Measurements from ENCODE around the gene GTF3C6. TPM values are rescaled to one million over a fixed set of nuclear protein-coding genes. Genes with fewer than 3 reads are reported as not detected.
A peak's percentile ranks its signal among the peaks of the same experiment; 100 is the strongest.
"Not testable (repeated sequence)": the region's sequence is repeated elsewhere in the genome, so short reads cannot be mapped to it uniquely, and the experiment has no call there.

GTF3C6 gene
- total RNA-seq, 2 experiments from 2014 or later, result 87.5 to 89.9 TPM

DNA sequence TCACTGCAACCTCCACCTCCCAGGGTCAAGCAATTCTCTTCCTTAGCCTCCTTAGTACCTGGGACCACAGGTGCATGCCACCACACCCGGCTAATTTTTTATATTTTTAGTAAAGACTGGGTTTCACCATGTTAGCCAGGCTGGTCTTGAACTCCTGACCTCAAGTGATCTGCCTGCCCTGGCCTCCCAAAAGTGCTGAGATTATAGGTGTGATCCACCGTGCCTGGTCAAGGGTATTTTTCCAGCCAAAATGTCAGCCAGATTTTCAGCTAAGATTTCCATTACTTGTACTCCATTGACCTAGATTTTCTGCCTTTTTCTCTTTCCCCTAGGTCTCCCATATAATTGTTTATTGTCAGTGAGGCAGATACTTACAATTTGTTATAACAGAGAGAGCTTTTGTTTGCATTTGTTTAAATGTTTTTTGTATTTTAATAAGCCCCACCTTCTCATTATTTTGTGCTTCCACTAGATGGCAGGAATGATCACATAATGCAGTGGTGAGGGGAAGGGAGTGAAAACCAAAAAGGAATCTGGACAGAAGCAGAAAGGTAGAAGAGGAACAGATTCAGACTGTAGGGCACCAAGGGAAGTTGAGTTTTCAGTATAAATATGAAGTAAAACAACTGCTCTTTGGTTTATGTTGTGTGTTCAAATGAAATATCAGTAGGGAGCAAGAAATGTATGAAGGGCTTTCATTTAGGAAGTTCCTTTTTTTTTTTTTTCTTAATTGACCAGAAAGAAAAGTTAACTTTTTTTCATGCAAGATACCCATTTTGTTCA, 53.0 kb downstream of the GTF3C6 start:
- peaks cover 52% of the 10 kb centered on the region for H3K36me3 Mint-ChIP-seq (ENCODE audit: low read depth)
- no peaks in the 10 kb centered on the region for H3K27me3 Mint-ChIP-seq

DNA sequence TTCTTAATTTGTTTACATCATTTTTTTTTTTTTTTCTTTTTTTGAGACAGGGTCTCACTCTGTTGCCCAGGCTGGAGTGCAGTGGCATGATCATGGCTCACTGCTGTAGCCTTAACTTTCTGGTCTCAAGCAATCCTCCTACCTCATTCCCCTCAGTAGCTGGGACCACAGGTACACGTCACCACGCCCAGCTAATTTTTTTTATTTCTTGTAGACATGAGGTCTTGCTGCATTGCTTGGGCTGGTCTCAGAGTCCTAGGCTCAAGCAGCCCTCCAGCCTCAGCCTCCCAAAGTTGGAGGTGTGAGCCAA, 53.6 kb downstream of the GTF3C6 start:
- intact Hi-C loops (cut with micrococcal nuclease), result no loop called here

More for the DNA sequence above, 53.0 kb downstream of the GTF3C6 start:
- peak overlapping the region; percentile 31 for H3K27ac Mint-ChIP-seq
- H3K4me1 Mint-ChIP-seq (ENCODE audit: low read depth), result peaks cover 4% of the 10 kb centered on the region
- H3K4me3 Mint-ChIP-seq, result no peak overlapping the region
- ATAC-seq (peak; percentile 62), DNase-seq (no peak)
- TF ChIP-seq, protein P1, sequence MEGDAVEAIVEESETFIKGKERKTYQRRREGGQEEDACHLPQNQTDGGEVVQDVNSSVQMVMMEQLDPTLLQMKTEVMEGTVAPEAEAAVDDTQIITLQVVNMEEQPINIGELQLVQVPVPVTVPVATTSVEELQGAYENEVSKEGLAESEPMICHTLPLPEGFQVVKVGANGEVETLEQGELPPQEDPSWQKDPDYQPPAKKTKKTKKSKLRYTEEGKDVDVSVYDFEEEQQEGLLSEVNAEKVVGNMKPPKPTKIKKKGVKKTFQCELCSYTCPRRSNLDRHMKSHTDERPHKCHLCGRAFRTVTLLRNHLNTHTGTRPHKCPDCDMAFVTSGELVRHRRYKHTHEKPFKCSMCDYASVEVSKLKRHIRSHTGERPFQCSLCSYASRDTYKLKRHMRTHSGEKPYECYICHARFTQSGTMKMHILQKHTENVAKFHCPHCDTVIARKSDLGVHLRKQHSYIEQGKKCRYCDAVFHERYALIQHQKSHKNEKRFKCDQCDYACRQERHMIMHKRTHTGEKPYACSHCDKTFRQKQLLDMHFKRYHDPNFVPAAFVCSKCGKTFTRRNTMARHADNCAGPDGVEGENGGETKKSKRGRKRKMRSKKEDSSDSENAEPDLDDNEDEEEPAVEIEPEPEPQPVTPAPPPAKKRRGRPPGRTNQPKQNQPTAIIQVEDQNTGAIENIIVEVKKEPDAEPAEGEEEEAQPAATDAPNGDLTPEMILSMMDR (IDR thresholded peaks at IDR 0.05), result peak; percentile 73
- no peaks in the 10 kb centered on the region for H3K9me3 Mint-ChIP-seq
- CTCF ChIA-PET, result interaction anchor here (0.7 to 4.0 kb wide), 33 partner anchors 10 to 1033 kb away, joined by 3 to 31 read pairs (median 4); partner anchors contain the start of gene RPF2
- intact Hi-C loops (cut with micrococcal nuclease), result no loop called here
- POLR2A ChIA-PET, result interaction anchor here (1.0 kb wide), 1 partner anchor 19 kb away, joined by 3 read pairs; no protein-coding TSS in a partner anchor

DNA sequence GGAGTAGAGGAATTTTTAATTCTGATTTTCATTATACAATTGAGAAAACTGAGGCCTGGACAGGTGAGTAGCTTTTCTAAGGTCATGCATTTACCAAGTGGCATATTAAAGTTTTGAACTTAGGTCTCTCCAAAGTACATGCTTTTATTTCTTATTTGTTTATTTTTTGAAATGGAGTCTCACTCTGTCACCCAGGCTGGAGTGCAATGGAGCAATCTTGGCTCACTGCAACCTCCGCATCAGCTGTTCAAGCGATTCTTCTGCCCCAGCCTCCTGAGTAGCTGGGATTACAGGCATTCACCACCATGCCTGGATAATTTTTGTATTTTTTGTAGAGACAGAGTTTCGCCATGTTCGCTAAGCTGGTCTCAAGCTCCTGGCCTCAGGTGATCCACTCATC, 54.0 kb downstream of the GTF3C6 start:
- ATAC-seq; H3K4me3 Mint-ChIP-seq; H3K9me3 Mint-ChIP-seq; H3K4me1 Mint-ChIP-seq (ENCODE audit: low read depth); intact Hi-C loops (cut with micrococcal nuclease); POLR2A ChIA-PET; DNase-seq; H3K27ac Mint-ChIP-seq; H3K27me3 Mint-ChIP-seq: not testable (repeated sequence)
- peaks cover 53% of the 10 kb centered on the region for H3K36me3 Mint-ChIP-seq (ENCODE audit: low read depth)
- CTCF ChIA-PET, result interaction anchor here (0.8 to 4.0 kb wide), 5 partner anchors 9 to 197 kb away, joined by 3 to 31 read pairs (median 8); no protein-coding TSS in a partner anchor

More for the DNA sequence above, 53.6 kb downstream of the GTF3C6 start:
- H3K9me3 Mint-ChIP-seq, result no peaks in the 10 kb centered on the region
- TF ChIP-seq, protein P1 (IDR thresholded peaks at IDR 0.05), result no peak
- peaks cover 4% of the 10 kb centered on the region for H3K4me1 Mint-ChIP-seq (ENCODE audit: low read depth)
- CTCF ChIA-PET, result interaction anchor here (0.7 to 4.0 kb wide), 12 partner anchors 10 to 247 kb away, joined by 3 to 31 read pairs (median 9); a partner anchor contains a TSS
- no peak for DNase-seq
- H3K36me3 Mint-ChIP-seq (ENCODE audit: low read depth), result peaks cover 53% of the 10 kb centered on the region
- no peaks in the 10 kb centered on the region for H3K27me3 Mint-ChIP-seq
- POLR2A ChIA-PET, result no interaction called here
- ATAC-seq, result no peak
- H3K4me3 Mint-ChIP-seq, result no peak overlapping the region
- H3K27ac Mint-ChIP-seq, result no peak overlapping the region

DNA sequence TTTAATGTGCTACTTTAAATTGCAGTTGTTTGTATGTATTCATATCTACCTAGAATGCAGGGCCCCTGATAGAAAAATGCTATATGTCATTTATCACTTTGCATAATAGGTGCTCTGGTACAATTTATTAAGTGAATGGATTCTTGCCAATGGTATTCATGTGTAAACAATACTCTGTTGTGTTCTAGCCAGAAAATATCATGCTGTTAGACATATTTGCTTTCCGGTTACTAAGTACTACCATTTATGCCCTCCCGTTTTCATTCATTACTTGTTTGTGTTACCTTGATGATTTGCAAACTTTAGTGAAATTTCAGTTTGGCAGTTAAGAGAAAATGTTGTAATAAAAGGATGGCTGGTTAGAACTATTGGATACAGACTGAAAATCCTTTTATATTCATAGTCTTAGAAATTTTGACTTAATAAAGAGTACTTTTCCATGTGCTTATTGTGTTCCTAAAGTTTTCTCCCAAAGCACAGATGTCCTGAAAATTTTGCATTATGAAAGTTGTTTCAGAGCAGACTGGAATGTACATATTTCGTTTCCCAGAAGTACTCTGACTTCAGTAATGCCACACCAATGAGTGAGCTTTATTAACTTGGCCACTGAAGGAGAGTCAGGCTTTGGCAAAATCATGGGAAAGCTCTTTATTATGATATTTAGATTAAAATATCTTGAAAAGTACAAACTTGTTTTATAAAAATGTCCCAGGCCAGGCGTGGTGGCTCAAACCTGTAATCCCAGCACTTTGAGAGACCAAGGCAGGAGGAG, 54.8 kb downstream of the GTF3C6 start:
- Mint-ChIP-seq H3K36me3 (ENCODE audit: low read depth) (peaks cover 52% of the 10 kb centered on the region), H3K9me3 (no peaks in the 10 kb centered on the region)
- CTCF ChIA-PET, result interaction anchor here (1.2 to 2.3 kb wide), 2 partner anchors 9 to 42 kb away, joined by 3 to 6 read pairs; no protein-coding TSS in a partner anchor

DNA sequence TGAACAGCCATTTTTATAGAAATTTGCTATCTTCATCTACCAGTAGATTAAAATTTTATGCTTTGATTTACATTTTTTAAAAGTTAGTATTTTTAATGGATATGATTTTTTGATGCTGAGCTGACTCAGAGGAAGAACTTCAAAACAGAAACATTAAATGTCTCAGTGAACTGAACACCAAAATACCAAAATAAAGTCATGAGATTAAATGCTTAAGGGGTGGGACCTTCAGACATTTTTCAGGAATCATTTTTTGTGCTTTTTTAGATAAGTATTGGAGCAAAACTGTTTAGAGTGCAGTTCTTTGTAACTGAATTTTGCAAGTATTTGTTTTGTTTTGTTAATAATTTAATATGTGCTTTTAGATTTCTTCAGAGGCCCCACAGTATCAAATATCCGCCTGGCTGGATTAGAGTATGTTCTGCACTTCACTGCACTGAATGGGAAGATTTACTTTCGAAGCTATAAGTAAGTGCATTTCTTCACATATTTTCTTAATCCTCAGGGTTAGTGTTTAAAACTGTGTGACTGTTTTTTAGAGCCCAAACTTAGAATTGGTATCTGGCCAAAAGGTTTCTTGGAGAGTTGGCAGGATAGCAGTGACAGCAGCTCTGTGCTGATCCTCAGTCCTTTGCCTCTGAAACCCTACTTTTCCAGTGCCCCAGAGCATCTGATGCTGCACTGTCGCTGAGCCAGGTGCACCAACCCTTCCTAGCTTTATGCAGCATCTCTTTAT, 57.1 kb downstream of the GTF3C6 start:
- no peak overlapping the region for H3K27ac Mint-ChIP-seq
- H3K4me3 Mint-ChIP-seq, result no peak overlapping the region
- peaks cover 44% of the 10 kb centered on the region for H3K36me3 Mint-ChIP-seq (ENCODE audit: low read depth)
- ChIA-PET POLR2A (no interaction called here), CTCF (no interaction called here)
- no peaks in the 10 kb centered on the region for H3K27me3 Mint-ChIP-seq
- no peak for DNase-seq
- intact Hi-C loops (cut with micrococcal nuclease), result no loop called here
- H3K9me3 Mint-ChIP-seq, result no peaks in the 10 kb centered on the region
- TF ChIP-seq, protein P1 (IDR thresholded peaks at IDR 0.05), result no peak
- peaks cover 4% of the 10 kb centered on the region for H3K4me1 Mint-ChIP-seq (ENCODE audit: low read depth)
- ATAC-seq, result no peak

More for the DNA sequence above, 54.8 kb downstream of the GTF3C6 start:
- POLR2A ChIA-PET, result no interaction called here
- DNase-seq (no peak), ATAC-seq (no peak)
- no peak overlapping the region for H3K27ac Mint-ChIP-seq
- no peak overlapping the region for H3K4me3 Mint-ChIP-seq
- TF ChIP-seq, protein P1 (IDR thresholded peaks at IDR 0.05), result no peak
- H3K4me1 Mint-ChIP-seq (ENCODE audit: low read depth), result peaks cover 4% of the 10 kb centered on the region
- intact Hi-C loops (cut with micrococcal nuclease), result no loop called here
- H3K27me3 Mint-ChIP-seq, result no peaks in the 10 kb centered on the region

DNA sequence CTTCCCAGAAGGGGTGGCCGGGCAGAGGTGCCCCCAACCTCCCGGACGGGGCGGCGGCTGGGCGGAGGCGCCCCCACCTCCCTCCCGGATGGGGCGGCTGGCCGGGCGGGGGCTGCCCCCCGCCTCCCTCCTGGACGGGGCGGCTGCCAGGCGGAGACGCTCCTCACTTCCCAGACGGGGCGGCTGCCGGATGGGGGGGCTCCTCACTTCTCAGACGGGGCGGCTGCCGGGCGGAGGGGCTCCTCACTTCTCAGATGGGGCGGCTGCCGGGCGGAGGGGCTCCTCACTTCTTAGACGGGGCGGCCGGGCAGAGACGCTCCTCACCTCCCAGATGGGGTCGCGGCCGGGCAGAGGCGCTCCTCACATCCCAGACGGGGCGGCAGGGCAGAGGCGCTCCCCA, 58.7 kb downstream of the GTF3C6 start:
- DNase-seq; POLR2A ChIA-PET; ATAC-seq; H3K9me3 Mint-ChIP-seq; CTCF ChIA-PET; H3K4me3 Mint-ChIP-seq; intact Hi-C loops (cut with micrococcal nuclease); H3K4me1 Mint-ChIP-seq (ENCODE audit: low read depth); H3K27me3 Mint-ChIP-seq; H3K27ac Mint-ChIP-seq: not testable (repeated sequence)
- H3K36me3 Mint-ChIP-seq (ENCODE audit: low read depth), result peaks cover 39% of the 10 kb centered on the region
